Endothelial cell of umbilical vein (primary cell): ENCODE results near the gene C7orf25. TPM values are rescaled to one million over a fixed set of nuclear protein-coding genes. Genes with fewer than 3 reads are reported as not detected.

Source experiments
- BruUV-seq: library from RNA; stranded (reverse); fragments of 400-500 nt; replicated peaks from 2 replicates; lab custom pipeline; 2021; lab: Mats Ljungman, UMichigan
- CTCF ChIA-PET: fragments of 300-600, 350-600 bp; sonication (Branson Sonifier 250); formaldehyde crosslinking; loops from one replicate; lab custom pipeline; 2021; ENCODE audit warnings: antibody characterized with exemption, inconsistent platforms; lab: Charles Lee
- POLR2A ChIA-PET: fragments of 300-600, 350-600 bp; sonication (Branson Sonifier 250); formaldehyde crosslinking; loops from one replicate; lab custom pipeline; 2021; ENCODE audit warnings: antibody characterized with exemption, inconsistent platforms; lab: Charles Lee
- DNase-seq: peaks from one replicate; pipeline ENCODE4 v3.0.0-alpha.2; 2011; ENCODE audit warnings: low read depth, low spot score
- FAIRE-seq: peaks from 2 replicates; lab custom pipeline; 2011; peaks lifted over from hg19 to GRCh38; lab: Jason Lieb, UNC
- H2AFZ ChIP-seq: 2 replicates; pipeline ENCODE4 v1.6.0; 2012; ENCODE audit warnings: low read depth, low read length, control low read depth, inconsistent platforms
- H3K27ac ChIP-seq: 2 replicates; pipeline ENCODE4 v1.5.1; 2011; ENCODE audit warnings: low read depth, mild to moderate bottlenecking, control low read depth, low read length, moderate library complexity; ENCODE audit not compliant: insufficient read depth
- H3K27me3 ChIP-seq, 2 experiments: 2 replicates each; pipeline versions ENCODE4 v1.6.0 to v1.6.1; 2011; ENCODE audit warnings: low read length in 2 of 2, mixed read lengths in 1 of 2; ENCODE audit not compliant: control insufficient read depth in 2 of 2, insufficient read depth in 2 of 2
- H3K36me3 ChIP-seq, 2 experiments: 2 replicates in 1 of 2; 3 replicates in 1 of 2; pipeline ENCODE4 v1.5.1; 2011; ENCODE audit warnings: low read length in 2 of 2, mild to moderate bottlenecking in 1 of 2, moderate library complexity in 1 of 2; ENCODE audit not compliant: control insufficient read depth in 2 of 2, insufficient read depth in 2 of 2; ENCODE audit errors: extremely low read depth in 1 of 2
- H3K4me1 ChIP-seq: 3 replicates; pipeline ENCODE4 v1.5.1; 2011; ENCODE audit warnings: mild to moderate bottlenecking, low read length; ENCODE audit not compliant: control insufficient read depth, insufficient read depth; ENCODE audit errors: extremely low read depth
- H3K4me2 ChIP-seq: 2 replicates; pipeline ENCODE4 v1.6.1; 2011; ENCODE audit warnings: low read length, control low read depth, mixed read lengths; ENCODE audit not compliant: insufficient read depth
- H3K4me3 ChIP-seq, 3 experiments: fragments of 200-600 bp in 1 of 3; sonication (generic), shearing (Covaris generic) in 1 of 3; replicated peaks in 1 of 3; 2 replicates each; pipeline ENCODE4 v1.5.1; 2011 to 2016; ENCODE audit warnings: control low read depth in 3 of 3, low read length in 3 of 3, mild to moderate bottlenecking in 2 of 3, inconsistent platforms in 1 of 3, low read depth in 1 of 3, moderate library complexity in 1 of 3; ENCODE audit not compliant: insufficient read depth in 1 of 3
- H3K79me2 ChIP-seq: 2 replicates; pipeline ENCODE4 v1.6.0; 2012; ENCODE audit warnings: low read length, inconsistent platforms; ENCODE audit not compliant: control insufficient read depth, insufficient read depth
- H3K9ac ChIP-seq: replicated peaks from 2 replicates; pipeline ENCODE3; 2011; ENCODE audit warnings: low read length, control low read depth; ENCODE audit not compliant: insufficient read depth; ENCODE audit errors: extremely low read depth
- H3K9me1 ChIP-seq: replicated peaks from 3 replicates; pipeline ENCODE4 v1.6.0; 2011; ENCODE audit warnings: mild to moderate bottlenecking, low read length; ENCODE audit not compliant: control insufficient read depth, insufficient read depth; ENCODE audit errors: extremely low read depth
- H3K9me3 ChIP-seq: replicated peaks from 2 replicates; pipeline ENCODE4 v1.5.1; 2012; ENCODE audit warnings: low read length, inconsistent platforms; ENCODE audit not compliant: control insufficient read depth, insufficient read depth
- H4K20me1 ChIP-seq: replicated peaks from 2 replicates; pipeline ENCODE3; 2011; ENCODE audit warnings: mild to moderate bottlenecking, low read length; ENCODE audit not compliant: control insufficient read depth, insufficient read depth; ENCODE audit errors: extremely low read depth
- EZH2 ChIP-seq: IDR thresholded peaks from 2 replicates; pipeline ENCODE4 v1.6.1; 2012; ENCODE audit warnings: borderline replicate concordance, low read depth, mild to moderate bottlenecking, moderate library complexity, low read length, inconsistent platforms; ENCODE audit not compliant: severe bottlenecking
- FOS ChIP-seq: IDR thresholded peaks from 2 replicates; pipeline ENCODE4 v1.6.1; 2011; ENCODE audit warnings: mild to moderate bottlenecking, low read length, moderate library complexity, borderline replicate concordance; ENCODE audit not compliant: insufficient read depth
- GATA2 ChIP-seq: IDR thresholded peaks from 2 replicates; pipeline ENCODE4 v1.7.0; 2011; ENCODE audit warnings: low read depth, mild to moderate bottlenecking, moderate library complexity, mixed read lengths, low read length; ENCODE audit not compliant: insufficient read length, insufficient read depth
- JUN ChIP-seq: IDR thresholded peaks from 2 replicates; pipeline ENCODE4 v1.6.1; 2011; ENCODE audit warnings: borderline replicate concordance, low read depth; ENCODE audit not compliant: insufficient read length, insufficient read depth
- MYC ChIP-seq: IDR thresholded peaks from one replicate; pipeline ENCODE4 v1.6.1; 2011; ENCODE audit warnings: mild to moderate bottlenecking, low read depth, low read length
- POLR2A ChIP-seq: IDR thresholded peaks from 2 replicates; pipeline ENCODE4 v1.6.1; 2012; ENCODE audit warnings: low read depth, mild to moderate bottlenecking, control low read depth, low read length
- POLR2AphosphoS5 ChIP-seq: IDR thresholded peaks from 2 replicates; pipeline ENCODE4 v1.6.1; 2012; ENCODE audit warnings: low read depth, mild to moderate bottlenecking, control low read depth, low read length, moderate library complexity; ENCODE audit not compliant: insufficient read depth
- dilution Hi-C: fragments of 300-500 bp; cut with MboI; formaldehyde crosslinking; loops from one replicate; pipeline ENCODE4 v1.15.0; 2019; ENCODE audit warnings: low sequenced_read_pairs; ENCODE audit not compliant: extremely low pct_ligation_motif_present
- intact Hi-C: fragments of 100-400 bp; cut with micrococcal nuclease; formaldehyde crosslinking; loops from one replicate; pipeline ENCODE4 v1.10.0; 2022
- polyA plus RNA-seq, 4 experiments: library from polyadenylated mRNA; depleted of rRNA in 3 of 4; stranded (reverse) in 3 of 4; unstranded in 1 of 4; fragments of >200 nt; gene quantifications; 2 replicates each; pipeline versions ENCODE4 v1.2.1 to v1.2.3, GENCODE V29; 2011 to 2012; ENCODE audit warnings: missing spikeins in 1 of 4
- total RNA-seq: library from RNA; stranded (reverse); gene quantifications from 2 replicates; pipeline ENCODE4 v1.2.3, GENCODE V29; 2021
- TF ChIP-seq, protein P1 (sequence below): IDR thresholded peaks from 2 replicates; pipeline ENCODE4 v1.6.1; 2011; ENCODE audit not compliant: insufficient read depth, insufficient read length
- TF ChIP-seq, protein P2 (sequence below), 2 donors: IDR thresholded peaks; 1 replicate in 1 of 2; 2 replicates in 1 of 2; pipeline ENCODE4 v1.5.1; 2011; ENCODE audit warnings: low read length in 2 of 2, mild to moderate bottlenecking in 2 of 2, moderate library complexity in 2 of 2, control low read depth in 1 of 2, inconsistent platforms in 1 of 2, low read depth in 1 of 2; ENCODE audit not compliant: insufficient read depth in 1 of 2; ENCODE audit errors: extremely low read depth in 1 of 2

C7orf25 gene
- total and polyA plus RNA-seq, 2 donors (not counting 3 experiments of a cell fraction or from before 2014, with no cell fraction given) = 1.4 to 4.5 TPM

DNA sequence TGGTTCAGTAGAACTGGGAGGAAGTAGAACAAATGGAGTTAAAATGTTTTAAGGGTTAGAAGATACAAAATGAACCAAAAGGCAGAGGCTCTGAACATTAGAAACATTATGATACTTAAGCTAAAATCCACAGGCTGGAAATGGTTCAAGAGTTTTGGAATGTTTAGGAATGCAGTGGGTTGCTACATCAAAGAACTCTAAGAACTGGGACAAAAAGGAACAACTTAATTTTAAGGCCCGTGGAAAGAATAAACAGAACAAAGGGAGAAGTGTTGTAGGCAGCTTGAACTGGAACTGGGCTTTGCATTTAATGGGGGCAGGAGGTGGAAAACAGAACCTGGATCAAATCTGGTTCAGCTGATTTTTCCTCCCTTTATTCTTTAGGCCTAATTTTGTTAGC lies 3.5 kb upstream of the C7orf25 start:
- CTCF ChIA-PET = interaction anchor here (1.4 to 3.1 kb wide), 3 partner anchors 14 to 26 kb away, joined by 7 to 10 read pairs (median 9); partner anchors contain the start of genes MRPL32 and PSMA2
- intact Hi-C loops = no loop called here
- H3K27me3 ChIP-seq = no peaks in the 10 kb centered on the region
- no peaks in the 10 kb centered on the region for H3K9me1 ChIP-seq
- TF ChIP-seq MYC = no peak
- TF ChIP-seq POLR2AphosphoS5 = no peak
- no peak for TF ChIP-seq FOS
- TF ChIP-seq EZH2 = no peak
- no peak for TF ChIP-seq JUN
- TF ChIP-seq, protein P1, sequence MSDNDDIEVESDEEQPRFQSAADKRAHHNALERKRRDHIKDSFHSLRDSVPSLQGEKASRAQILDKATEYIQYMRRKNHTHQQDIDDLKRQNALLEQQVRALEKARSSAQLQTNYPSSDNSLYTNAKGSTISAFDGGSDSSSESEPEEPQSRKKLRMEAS = no peak
- TF ChIP-seq, protein P2, sequence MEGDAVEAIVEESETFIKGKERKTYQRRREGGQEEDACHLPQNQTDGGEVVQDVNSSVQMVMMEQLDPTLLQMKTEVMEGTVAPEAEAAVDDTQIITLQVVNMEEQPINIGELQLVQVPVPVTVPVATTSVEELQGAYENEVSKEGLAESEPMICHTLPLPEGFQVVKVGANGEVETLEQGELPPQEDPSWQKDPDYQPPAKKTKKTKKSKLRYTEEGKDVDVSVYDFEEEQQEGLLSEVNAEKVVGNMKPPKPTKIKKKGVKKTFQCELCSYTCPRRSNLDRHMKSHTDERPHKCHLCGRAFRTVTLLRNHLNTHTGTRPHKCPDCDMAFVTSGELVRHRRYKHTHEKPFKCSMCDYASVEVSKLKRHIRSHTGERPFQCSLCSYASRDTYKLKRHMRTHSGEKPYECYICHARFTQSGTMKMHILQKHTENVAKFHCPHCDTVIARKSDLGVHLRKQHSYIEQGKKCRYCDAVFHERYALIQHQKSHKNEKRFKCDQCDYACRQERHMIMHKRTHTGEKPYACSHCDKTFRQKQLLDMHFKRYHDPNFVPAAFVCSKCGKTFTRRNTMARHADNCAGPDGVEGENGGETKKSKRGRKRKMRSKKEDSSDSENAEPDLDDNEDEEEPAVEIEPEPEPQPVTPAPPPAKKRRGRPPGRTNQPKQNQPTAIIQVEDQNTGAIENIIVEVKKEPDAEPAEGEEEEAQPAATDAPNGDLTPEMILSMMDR (IDR thresholded peaks at IDR 0.05; ENCODE audit: extremely low read depth in 1 of 2, insufficient read depth in 1 of 2, low read depth in 1 of 2, low read length in 2 of 2) = no peak
- TF ChIP-seq POLR2A = no peak
- no peak for TF ChIP-seq GATA2
- H2AFZ ChIP-seq = no peak overlapping the region
- no peak overlapping the region for H3K9ac ChIP-seq
- dilution Hi-C loops = no loop called here
- H4K20me1 ChIP-seq = no peaks in the 10 kb centered on the region
- H3K4me1 ChIP-seq = peaks cover 33% of the 10 kb centered on the region
- DNase-seq (no peak), FAIRE-seq (peak; percentile 28)
- no peak overlapping the region for H3K4me3 ChIP-seq
- H3K27ac ChIP-seq = peak overlapping the region; percentile 86
- no peaks in the 10 kb centered on the region for H3K9me3 ChIP-seq
- POLR2A ChIA-PET = interaction anchor here (0.5 kb wide), 1 partner anchor 989 kb away, joined by 3 read pairs; no protein-coding TSS in a partner anchor
- H3K4me2 ChIP-seq = no peak overlapping the region
- peaks cover 5 to 10% of the 10 kb centered on the region in 2 experiments for H3K36me3 ChIP-seq
- H3K79me2 ChIP-seq = no peaks in the 10 kb centered on the region
- no TSS peak for BruUV-seq
